Retinal pigment epithelial cell (primary cell): ENCODE data around the gene GLRA1.

Experiments used
- DNase-seq: peaks from one replicate; pipeline ENCODE4 v3.0.0-alpha.2; 2010; ENCODE audit warnings: low read depth
- H3K4me3 ChIP-seq: 2 replicates; pipeline ENCODE4 v1.5.1; 2011; ENCODE audit warnings: mild to moderate bottlenecking, low read length, control low read depth, moderate library complexity
- CTCF ChIP-seq: conservative IDR thresholded peaks from 2 replicates; pipeline ENCODE4 v1.5.1; 2011; ENCODE audit warnings: low read depth, low read length, control low read depth, inconsistent platforms

Gene GLRA1

GRCh38 chr5:151921916-151922315 lies 2.7 kb downstream of the GLRA1 start:
- no peak for TF ChIP-seq CTCF
- DNase-seq: no peak
- no peak overlapping the region for H3K4me3 ChIP-seq

- no peak overlapping the region for H3K4me3 ChIP-seq
- no peak for TF ChIP-seq CTCF
- no peak for DNase-seq
Measured at GRCh38 chr5:151917904-151918303, 6.7 kb downstream of the GLRA1 start.

- DNase-seq: no peak
- no peak overlapping the region for H3K4me3 ChIP-seq
- TF ChIP-seq CTCF: no peak
Measured at GRCh38 chr5:151913425-151913824, 11.2 kb downstream of the GLRA1 start.

GRCh38 chr5:151912360-151912759 lies 12.3 kb downstream of the GLRA1 start:
- no peak for TF ChIP-seq CTCF
- H3K4me3 ChIP-seq: no peak overlapping the region
- no peak for DNase-seq

GRCh38 chr5:151911011-151911410 lies 13.6 kb downstream of the GLRA1 start:
- DNase-seq: no peak
- no peak for TF ChIP-seq CTCF
- H3K4me3 ChIP-seq: no peak overlapping the region

- no peak overlapping the region for H3K4me3 ChIP-seq
- TF ChIP-seq CTCF: no peak
- no peak for DNase-seq
Measured at GRCh38 chr5:151909628-151910027, 15.0 kb downstream of the GLRA1 start.

- TF ChIP-seq CTCF: no peak
- H3K4me3 ChIP-seq: no peak overlapping the region
- DNase-seq: peak; percentile 46
Measured at GRCh38 chr5:151906246-151906645, 18.4 kb downstream of the GLRA1 start.
